IPS-NIHi7 (cell line): ENCODE data around the gene CPXM2.

Source experiments
- DNase-seq: peaks from one replicate; pipeline ENCODE4 v3.0.0; 2012; ENCODE audit warnings: mixed read lengths; ENCODE audit errors: extremely low spot score

CPXM2 gene

DNA sequence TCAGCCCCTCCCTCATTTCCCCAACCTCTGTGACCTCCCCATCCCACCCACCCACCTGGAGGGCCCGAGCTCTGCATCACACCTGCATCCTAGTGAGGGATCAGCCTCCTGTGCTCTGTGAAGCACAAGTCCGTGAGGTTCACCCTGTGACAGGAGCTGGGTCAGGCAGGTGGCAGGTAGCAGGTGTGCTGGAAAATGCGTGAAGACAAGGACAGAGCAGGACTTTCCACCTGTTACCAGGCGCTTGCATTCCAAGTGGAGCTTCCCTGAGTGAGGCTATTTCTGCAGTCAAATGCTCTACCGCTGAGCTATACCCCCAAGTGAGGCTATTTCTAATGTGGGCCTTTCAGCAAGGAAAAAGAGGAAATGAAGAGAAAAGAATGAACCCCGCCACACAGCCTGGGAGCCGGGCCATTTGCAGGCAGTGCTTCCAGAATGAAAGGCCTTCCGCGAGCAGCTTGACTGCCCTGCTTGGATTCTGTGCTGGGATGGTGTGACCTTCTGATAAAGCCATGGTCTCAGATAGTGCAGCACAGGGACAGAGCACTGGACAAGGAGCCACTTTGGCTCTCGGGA, 13.3 kb upstream of the CPXM2 start:
- peak; percentile 38 for DNase-seq

DNA sequence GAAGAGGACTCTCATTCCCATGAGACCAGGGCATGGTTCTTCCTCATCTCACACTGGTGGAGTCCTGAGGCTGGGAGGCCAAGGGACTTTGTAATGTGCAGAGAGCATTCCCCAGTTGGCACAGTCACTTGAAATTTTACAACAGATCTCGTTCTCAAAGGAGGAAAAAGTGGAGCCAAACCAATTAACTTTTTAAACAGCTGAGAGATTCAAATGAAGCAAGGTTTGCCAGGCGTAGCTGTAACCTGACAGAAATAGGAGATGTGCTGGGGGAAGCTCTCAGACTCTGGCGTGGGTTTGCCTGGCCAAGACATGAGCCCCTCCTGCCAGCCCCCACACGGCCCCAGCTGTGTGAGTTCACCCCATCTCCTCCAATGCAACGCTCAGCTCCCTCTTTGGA, 12.0 kb upstream of the CPXM2 start:
- no peak for DNase-seq

DNA sequence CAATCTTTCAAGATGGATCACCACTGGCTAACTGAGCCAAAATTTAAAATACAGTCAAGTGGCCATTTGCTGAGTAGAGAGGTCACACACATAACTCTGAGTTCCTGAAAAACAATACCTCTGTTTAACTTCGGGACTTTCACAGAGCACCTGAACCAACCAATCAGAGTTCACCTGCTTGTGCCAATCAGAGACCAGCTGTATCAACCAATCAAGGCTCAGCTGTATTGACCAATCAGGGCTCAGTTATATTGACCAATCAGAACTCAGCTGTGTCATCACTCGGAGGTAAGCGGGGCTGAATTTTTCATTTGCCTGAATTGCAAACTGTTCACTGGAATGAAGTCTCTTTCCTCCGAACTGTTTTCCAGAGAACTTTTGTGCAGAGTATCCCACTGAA, 10.0 kb upstream of the CPXM2 start:
- no peak for DNase-seq

DNA sequence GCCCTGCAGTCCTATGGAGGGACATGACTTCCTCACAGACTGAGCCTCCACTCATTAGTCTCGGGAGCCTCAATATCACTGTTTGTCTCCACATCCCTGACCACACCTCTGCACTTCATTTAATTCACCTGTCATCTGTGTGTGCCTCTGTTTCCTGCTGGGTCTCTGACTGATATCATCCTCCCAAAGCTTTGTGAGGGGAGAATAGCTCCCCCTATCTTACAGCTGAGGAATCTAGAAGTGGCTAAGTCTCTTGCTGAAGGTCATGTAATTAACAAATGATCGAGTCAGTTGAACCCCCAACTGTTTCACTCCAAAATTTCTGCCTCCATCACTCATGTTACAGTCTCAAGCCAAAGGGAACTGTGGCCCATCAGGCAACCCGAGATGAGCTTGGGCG, 5.5 kb upstream of the CPXM2 start:
- DNase-seq, result peak; percentile 41

DNA sequence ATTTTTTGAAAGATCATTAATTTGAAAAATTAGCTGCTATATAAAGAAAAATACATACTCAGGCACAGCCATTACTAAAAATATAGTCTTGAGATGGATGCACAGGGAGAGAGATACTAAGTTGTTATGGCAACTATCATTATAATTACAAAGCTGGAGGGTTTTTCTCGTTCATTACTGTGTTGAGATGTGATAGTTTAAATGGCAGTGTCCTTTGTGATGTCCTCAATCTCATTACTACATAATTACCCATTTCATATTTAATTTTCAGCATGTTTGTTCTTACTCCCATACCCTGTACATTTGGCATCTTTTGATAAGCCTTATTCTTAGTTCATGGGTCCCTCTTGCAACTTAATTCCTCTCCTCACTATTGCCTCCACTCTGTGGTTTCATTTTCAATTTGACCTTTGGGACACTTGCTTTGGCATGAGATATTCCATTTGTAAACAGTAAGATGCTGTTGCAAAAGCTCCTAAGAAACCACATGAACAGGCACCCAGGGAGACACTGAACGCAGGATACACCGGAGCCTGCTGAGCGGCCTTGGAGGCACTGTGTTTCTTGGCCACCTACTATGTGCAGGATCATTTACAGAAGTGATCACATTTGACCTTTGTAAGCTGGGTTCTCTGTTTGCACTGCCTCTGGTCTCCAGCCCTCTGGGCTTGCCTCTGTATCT, 4.8 kb upstream of the CPXM2 start:
- no peak for DNase-seq

DNA sequence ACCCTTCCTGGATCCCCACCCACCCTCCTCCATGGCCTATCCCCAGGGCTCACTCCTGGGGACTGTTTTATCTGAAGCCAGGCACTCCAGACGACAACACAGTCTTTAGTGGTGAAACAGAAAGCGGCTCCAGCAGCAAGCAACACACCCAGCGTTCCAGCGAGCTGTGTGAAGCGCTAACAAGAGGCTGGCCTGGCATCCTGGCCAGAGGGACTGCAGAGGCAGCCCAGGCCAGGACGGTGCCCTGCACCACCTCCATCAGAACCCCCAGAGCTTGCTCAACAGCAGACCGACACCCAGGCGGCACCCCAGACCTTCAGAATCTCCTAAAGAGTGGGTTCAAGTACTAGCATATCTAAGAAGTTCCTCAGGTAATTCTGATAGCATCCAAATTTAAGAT, 2.0 kb upstream of the CPXM2 start:
- no peak for DNase-seq

DNA sequence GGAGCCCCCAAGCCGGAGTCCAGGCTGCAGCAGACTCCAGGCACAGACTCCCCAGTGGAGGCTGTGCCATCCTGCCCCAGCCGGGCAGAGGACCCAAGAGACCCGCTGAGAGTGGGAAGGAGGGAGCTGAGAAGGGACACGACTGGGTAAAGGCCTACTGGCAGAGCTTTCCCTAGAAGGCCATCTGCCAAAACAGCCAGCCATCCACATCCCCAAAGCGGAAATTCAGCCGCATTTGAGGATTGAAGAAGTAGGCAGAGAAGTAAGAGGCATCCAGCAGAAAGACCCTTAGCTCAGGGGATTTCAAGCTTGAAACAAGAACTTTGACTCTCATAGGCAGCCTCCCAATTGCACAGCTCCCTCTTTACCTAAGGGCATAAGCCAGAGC, 857 bp downstream of the CPXM2 start:
- DNase-seq, result no peak

DNA sequence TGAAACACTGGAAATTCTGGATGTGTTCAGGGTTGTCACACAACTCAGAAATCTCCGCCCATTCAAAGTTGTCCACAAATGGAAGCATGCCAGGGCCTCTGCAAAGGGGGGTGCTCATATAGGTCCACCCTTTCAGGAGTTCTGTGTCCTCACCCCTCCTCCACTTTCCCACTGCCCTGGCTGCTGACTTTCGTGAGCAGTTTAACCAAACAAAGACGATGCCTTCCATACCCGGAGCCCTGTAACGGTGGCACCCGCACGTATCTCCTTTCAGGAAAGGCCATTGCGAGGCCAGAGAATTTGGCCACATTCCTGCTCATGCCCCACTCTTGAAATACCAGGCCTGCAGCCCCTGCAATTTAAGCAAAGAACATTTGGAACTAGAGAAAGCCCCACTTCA, 1.4 kb downstream of the CPXM2 start:
- no peak for DNase-seq

DNA sequence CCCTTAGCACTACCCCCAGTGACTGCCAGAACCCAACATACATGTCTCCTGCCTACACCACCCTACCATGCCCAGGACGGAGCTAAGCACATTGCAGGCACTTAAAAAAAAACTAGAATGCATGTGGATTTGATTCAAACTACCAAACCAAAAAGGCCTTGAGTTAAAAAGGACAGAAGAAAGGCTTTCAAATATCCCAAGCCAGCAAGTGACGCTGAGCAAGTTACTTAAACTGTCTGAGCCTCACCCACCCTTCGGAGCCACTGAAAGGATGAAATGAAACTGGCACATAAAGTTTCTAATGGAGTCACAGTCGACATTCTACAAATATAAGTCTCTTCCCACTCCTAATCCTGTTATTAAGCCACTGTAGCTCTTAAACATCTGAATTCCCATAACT, 1.8 kb downstream of the CPXM2 start:
- DNase-seq, result no peak

DNA sequence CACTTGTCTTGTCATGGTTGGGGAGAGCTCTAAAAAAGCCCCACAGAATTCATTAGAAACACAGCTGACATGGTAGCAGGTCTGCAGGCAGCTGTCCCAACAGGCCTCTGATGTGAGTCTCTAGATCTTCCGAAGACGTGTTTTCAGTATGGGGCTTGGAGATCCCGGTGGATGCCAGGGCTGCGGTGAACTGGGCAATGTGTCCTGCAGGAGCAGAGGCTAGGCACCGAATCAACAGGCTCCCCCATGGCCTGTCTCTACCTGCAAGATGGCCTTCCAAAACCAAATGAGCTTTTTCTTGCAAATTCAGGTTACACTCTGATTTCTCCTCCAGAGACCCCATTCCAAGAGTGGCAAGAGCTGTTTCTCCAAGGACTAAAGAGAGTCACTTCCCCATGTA, 2.9 kb downstream of the CPXM2 start:
- no peak for DNase-seq

DNA sequence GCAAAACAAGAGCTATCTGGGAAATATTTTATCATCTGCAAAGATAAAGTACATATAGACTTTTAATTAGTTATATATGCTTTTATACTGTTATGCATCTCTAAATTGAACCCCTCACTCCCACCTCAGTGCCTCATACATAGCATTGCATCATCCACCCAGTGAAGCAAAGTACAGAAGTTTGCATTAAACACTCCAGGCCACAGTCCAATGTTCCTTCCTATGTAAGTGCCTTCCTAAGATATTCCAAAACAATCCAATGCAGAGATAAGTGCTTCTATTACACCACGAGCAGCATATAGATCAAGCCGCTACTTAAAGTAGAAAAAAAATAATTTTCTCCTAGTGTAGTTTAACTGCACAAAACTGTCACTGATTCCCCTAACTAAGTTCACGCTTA, 3.4 kb downstream of the CPXM2 start:
- no peak for DNase-seq

DNA sequence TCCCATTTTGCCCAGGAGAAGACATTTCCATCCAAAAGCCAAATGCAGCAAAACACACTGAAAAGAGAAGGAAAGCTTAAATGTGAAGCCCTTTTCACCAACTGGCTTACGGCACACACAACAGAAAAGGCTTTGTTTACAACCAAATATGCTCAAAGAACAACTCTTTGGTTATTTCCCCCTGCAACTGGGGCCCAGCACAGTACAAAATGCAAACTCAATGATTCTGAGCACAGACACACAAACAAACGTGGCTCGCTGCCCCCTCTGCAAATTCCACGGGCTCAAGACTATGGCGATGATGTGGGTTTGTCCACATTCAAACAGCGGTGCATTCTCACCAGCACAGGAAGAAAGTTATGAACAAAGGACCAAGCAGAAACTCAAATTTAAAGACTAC, 5.3 kb downstream of the CPXM2 start:
- no peak for DNase-seq

DNA sequence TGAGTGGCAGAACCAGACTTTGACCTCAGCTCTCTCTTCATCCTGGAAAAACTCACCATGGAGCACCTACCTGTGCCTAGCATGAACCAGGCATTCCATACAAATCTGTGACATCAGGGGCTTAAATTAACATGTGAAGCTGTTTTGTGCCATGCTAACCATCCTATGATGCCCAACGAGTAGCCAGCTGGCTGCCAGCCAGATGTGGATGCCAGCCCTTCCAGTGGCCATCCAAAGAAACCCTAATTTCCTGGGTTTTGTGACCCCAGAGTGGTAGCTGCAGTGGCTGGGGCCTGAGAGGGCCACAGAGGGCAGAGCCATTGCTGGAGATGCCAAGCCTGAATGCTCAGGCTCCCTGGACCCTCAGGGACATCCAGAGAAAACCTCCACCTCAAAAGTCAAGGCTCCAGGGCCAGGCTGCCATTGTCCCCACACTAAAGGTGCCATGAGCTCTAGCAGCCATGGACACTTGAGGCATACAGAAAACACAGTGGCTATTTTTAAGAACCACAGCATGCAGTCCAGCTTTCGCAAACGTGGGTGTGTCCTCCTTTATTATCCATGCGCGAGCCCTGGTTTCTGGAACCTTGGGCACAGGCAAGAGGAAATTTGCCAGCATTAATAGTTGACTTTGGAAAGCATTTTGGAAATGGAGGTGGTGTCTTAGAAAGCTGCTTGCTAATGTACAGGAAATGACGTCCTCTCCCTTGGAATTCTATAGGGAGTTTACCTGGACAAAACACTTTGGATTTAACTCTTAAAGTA, 6.0 kb downstream of the CPXM2 start:
- DNase-seq, result no peak

DNA sequence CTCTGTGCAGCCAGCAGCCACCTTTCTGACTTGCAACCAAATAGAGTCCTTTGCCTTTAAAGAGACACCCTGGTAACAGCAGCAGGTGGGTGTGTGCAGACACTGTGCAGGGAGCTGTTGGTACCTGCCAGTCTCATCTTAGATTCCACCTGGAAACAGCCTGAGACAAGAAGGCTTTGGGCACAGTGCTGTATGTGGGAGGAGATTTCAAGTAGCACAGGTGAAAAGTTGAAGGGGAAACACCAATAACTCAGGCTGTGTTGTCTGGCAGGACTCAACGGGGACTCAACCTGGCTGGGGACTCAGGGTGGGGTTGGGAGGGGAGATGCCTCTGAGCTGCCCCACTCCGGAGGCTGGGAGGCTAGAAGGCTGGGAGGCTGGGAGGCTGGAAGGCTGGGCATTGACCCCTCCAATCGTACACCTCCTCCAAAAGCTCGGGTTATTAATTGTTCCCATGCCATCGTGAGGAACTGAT, 6.7 kb downstream of the CPXM2 start:
- no peak for DNase-seq

DNA sequence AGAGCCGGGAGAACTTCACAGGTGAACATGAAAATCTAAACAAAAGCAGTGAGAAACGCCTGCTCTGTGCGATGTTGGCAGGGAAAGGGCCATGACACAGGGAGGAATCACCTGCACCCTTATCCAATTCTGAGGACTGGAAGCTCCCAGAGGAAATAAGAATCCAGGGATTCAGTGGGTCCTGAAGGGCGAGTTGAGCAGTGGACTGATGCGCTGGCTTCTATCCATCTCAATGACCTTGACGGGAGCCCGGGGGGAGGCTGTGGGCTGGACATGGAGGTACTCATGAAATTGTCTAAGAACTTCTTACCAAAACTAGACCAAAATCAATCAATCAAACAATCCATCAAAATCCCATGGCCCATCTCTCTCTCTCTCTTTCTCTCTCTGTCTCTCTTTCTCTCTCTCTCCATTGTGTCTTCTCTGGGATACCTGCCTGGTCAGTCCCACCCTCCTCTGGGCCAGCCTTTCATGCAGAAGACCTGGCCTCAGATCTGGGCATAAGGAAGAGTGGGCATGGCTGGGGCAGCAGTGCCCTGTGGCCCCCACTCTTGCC, 7.2 kb downstream of the CPXM2 start:
- no peak for DNase-seq

DNA sequence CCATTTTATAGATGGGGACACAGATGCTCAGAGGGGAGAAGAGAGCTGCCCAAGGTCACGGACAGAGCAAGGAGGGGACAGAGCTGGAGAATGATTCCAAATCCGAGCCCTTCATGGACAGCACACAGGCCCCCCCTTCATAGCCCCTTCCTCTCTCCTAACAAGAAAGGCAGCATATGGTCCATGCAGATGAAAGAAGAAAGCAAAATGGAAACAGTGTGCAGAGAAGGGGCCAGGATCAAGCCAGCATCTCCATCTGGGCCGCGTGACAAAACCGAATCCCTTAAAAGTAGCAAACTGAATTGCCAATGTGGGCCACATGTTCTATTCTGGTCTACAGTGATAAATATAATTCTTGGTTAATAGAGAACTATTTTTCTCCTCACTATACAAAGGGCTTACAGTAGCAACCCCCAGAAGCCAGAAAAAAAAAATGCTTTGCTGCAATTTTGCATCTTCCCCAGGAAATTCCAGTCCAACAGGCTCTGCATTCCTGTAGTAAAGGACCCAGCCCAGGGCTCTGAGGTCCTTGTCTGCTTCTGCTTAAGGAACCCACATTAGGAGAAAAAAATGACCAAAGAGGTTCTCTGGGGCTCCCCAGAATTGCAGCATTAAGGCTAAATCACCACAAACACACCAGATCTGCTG, 7.8 kb downstream of the CPXM2 start:
- no peak for DNase-seq

DNA sequence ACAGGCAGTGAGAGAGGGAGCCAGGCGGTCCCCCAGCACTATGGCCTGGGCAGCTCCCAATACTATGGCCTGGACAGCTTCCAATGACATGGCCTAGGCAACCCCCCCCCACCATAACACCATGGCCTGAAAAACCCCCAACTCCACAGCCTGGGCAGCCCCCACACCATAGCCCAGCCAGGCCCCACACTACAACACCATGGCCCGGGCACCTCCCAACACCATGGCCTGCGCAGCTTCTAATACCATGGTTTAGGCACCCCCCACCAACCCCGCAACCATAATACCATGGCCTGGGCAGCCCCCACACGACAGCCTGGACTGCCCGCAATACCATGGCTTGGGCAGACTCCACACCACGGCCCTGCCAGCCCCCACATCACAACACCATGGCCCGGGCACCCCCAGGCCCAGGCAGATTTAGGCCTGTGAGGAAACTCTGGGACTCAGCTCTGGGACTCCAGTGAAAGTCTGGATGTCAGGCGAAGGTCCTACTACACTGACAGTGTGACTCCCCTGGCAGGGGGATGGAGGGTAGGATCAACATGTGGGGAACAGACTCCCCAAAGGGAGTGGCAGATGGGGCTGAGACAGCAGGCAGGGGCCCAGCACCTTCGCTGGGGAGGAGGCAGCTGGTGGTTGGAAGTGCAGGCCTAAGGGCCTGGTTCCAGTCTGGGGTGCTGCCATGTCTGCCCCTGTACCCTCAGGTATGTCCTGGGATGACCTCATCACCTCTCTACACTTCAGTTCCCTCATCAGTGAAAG, 8.7 kb downstream of the CPXM2 start:
- no peak for DNase-seq

DNA sequence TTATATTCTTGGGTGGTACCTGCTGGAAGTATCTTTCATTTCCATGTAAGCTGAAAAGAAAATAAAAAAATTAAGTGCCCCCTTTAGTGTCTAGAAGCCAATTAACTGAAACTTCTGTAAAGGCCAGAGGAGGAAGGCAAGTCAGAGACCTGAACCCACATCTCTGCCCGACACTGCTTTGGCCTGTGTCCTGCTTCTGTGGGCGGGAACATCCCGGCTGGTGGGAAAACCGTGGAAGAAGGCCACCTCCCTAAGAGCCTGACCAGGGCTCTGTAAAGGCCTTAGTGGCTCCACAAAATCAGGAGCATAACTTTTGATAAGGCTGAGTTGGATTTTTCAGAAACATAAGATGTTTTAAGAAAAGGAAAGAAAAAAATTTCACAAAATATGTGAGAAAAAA, 9.4 kb downstream of the CPXM2 start:
- DNase-seq, result no peak

DNA sequence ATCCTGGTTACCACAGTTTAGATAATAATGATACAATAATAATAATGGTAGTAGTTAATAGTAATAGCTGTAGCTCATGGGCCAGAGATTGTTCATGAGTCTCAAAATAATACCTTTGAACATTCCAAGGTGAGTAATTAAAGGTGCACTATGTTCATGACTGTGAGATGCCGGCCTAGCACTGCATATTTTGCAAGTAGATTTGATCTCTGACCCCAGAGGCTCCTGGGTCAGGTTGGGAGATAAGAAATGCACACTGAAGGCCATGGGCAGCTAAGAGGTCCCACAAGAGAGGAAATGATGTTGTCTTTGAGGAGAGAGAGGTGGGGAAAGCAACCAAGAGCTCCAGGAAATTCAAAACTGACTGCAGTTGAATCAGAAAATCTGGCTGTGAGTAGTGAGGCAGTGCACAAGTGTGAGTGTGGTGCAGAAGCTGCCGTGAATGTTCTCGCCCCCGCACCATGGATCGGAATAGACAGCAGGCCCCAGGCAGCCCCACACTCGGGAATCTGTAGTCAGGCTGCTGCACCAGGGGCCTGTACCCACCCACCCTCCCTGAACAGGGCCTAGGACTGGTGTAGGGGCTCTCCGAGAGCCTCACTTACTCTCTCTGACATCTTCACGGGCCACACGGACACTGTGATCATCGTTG, 11.9 kb downstream of the CPXM2 start:
- DNase-seq, result no peak

DNA sequence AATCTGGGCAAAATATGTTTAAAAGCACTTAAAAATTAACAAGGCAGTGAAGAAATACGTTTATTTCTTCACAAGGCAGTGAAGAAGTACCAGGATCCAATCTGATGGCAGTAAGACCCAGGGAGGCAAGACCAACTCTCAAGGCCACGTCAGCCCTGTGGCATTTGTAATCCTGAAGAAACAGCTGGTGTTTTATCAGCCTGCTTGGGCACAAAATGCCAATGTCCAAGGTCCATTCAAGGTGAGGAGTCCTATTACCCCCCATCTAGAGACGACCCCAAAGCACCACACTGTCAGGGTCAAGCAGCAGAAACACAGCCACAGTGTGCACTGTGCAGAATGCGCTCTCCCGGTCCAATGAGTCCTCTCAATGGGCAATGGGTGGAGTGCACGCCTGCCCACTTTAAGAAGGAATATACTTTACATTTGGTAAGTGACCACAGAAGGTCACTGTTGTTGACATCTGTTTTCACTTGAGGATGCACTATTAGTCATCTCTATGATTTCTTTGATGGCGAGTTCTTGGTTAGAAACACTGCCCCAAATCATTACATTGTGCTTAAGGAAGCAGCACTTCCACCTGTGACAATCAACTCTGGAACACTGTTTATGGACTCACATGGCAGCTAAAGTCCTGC, 12.8 kb downstream of the CPXM2 start:
- no peak for DNase-seq

DNA sequence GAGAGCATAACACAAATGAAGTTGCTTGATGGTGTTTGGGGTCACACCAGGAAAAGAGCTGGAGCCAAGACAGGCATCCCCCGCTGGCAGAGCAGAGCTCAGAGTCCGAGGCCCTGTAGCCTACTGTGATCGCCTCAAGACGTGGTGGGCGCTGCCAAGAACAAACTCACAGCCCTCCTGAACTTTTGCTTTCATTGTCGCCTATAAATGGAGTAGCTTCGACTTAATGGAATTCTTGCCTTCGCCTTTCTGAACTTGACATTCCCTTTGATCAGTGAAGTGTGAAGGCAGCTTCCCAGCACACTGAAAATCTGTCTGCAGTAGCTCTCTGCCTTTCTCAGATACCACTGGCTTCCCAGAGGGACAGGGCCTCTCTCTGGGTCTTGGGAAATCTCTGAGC, 21.3 kb downstream of the CPXM2 start:
- no peak for DNase-seq
